Measurements from ENCODE around the gene ANTKMT.

DNA sequence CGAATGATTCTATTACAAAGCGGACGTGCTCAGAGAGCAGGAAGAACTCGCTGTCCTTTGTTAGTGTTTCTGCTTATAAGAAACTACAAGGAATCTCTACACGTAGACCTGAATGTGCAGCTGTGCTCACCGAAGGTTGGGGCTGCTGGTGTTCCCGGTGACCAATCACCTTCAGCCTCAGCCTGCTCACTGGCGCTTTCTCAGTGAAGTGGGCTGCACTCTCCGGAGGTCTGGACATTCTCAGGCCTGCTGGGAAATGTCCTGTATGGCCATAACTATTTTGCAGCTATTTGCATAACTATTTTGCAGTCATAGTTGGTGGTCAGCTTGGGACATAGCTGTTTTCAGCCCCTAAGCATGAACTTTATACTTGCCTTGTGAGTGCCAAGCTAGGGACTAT lies 29.5 kb downstream of the ANTKMT start:
- TF ChIP-seq POLR2AphosphoS5 (IDR thresholded peaks at IDR 0.05; ENCODE audit: borderline replicate concordance, low read depth, low read length) = no peak
- TF ChIP-seq EZH2 (IDR thresholded peaks at IDR 0.05) = no peak
- TF ChIP-seq FOXP2 (optimal IDR thresholded peaks at IDR 0.05; ENCODE audit: control extremely low read depth, extremely low read length, insufficient read depth) = no peak
